ENCODE results near the gene RNF43.

The RNF43 gene

DNA sequence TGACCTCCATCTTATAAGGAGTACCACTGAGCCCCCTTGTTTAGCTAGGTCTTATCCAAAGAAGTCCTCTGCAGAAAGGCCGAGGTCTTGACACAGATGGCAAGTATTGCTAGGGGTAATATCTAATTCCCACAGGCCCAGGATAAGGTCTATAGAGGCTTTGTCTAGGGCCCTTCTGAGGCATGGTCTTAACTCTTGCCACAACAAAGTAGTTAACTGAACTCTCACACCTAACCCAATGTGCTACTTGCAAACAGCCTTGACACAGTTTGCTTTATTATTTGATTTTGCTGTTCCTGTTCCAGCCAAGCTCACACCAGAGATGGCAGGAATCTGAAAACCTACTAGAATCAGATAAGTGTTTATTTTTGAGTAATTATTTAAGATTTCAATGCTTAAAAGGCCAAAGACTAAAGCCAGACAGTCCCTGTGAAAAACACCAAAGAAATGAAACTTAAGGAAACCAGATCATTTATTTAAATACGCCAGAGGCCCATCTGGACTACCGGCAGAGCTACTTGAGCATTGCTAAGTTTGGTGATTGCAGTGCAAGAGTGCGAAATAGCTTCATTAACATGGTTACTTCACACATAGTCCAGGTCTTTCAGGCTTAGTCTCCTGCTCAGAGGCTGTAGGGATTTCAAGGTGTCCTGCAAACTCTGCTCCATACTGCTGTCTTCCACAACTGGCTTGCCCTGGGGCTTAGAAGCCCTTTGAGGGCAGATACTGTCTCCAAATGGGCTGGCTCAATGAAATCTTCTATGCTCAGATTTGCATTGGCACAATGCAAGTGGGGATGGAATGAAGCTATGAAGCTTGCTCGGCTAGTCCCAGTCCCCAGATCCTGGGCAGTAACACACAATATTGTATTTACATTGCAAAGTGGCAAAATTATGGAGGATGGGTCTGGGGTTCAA lies 36.9 kb downstream of the RNF43 start:
- DNase-seq = no peak

- no peak for DNase-seq
Measured at GRCh38 chr17:58379511-58379824, 37.9 kb downstream of the RNF43 start.

GRCh38 chr17:58378733-58379510 lies 38.4 kb downstream of the RNF43 start:
- DNase-seq = no peak

DNA sequence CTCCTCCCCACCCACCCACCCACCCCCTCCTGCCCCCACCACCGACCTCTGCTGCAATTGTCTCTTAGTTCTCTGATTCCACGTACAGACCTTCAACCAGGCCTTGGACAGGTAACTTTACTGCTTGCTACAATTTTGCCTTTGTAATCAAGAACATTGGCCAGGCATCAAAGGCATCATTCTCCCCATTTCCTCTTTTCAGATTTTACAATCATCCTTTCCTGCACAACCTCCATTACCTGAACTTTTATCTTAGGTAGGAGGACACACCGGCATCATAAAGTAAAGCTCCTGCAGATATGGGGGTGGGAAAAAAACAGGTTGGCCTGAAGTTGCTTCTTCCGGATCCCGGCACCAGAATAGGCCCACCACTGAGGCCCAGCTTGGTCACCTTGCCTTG lies 39.7 kb downstream of the RNF43 start:
- DNase-seq = no peak

- DNase-seq = no peak
Measured at GRCh38 chr17:58377093-58377601, 40.2 kb downstream of the RNF43 start.

DNA sequence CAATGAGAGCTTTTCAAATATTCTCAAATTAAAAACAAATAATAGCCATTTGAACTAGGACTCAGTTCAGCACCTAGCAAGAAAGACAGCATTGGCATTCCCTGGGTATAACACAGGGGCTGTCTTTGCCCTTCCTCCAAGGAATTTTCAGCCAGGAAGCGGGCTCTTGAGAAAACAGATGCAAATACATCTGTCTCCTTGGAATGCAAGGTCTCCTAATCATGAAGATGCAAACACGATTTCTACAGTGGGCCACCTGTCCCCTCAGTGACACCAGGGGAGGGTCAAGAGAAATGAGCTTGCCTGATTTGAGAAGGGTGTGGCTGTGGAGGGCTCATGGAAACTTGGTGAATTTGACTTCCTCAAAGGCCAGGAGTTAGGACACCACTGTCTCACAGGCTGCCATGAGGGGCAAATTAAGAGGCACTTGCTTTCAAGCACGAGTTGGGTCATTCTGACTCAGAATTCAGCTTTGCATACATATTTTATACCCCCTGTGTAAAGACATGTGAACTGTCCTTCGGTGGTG lies 40.8 kb downstream of the RNF43 start:
- DNase-seq = no peak

- DNase-seq = no peak
Measured at GRCh38 chr17:58375811-58376210, 41.5 kb downstream of the RNF43 start.

DNA sequence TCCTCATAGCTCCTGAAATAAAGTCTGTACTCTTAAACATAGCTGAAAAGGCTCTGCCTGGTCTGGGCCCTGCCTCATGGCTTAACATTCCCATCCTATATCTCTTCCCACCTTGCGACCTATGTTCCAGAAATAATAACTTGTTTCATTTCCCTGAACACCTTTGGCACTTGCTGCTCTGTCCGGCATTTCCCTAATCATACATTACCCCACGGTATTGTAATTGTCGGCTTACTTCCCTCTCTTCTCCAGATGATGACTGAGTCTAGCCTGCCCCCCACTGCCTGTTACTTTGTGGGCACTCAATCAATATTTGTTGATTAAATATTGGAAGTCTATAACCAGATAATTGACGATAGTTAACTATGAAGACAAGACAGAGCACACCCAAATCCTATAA lies 42.1 kb downstream of the RNF43 start:
- no peak for DNase-seq

DNA sequence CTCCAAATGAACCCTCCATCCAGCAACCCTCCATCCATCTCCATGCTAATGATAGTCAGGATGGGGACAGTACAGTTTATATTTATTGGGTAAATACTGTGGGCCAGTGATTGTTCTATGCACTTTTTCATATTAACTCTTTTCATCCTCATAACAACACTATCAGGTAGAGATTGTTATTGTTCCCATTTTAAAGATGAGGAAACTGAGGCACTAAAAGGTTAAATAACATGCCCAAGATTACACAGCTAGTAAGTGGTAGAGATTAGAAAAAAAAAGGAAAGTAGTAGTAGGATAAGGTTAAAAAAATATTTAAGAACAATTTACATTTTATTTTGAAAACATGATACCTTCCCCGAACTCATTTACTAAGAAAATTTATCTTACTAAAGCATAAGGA lies 43.4 kb downstream of the RNF43 start:
- DNase-seq = no peak

DNA sequence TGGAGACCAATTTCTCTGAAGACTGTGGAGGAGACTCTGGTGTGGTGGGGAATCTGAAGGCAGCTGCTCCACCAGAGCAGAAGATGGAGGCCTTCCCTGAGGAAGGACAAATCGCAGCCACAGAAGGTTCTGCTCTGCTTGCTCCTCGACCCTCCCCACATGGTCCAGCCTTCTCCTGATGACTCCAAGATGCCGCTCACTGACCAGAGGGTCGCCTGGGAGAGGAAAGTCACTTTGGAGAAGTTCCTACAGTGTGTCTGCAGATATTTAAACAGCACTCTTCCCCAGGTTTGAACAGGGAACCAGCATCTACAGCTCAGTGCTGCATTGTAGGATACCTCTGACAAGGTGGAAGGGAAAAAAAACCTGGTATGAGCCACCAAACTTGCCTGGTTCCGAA lies 44.3 kb downstream of the RNF43 start:
- DNase-seq = no peak

- no peak for DNase-seq
Measured at GRCh38 chr17:58371300-58371950, 45.9 kb downstream of the RNF43 start.

GRCh38 chr17:58370716-58371115 lies 46.6 kb downstream of the RNF43 start:
- no peak for DNase-seq

DNA sequence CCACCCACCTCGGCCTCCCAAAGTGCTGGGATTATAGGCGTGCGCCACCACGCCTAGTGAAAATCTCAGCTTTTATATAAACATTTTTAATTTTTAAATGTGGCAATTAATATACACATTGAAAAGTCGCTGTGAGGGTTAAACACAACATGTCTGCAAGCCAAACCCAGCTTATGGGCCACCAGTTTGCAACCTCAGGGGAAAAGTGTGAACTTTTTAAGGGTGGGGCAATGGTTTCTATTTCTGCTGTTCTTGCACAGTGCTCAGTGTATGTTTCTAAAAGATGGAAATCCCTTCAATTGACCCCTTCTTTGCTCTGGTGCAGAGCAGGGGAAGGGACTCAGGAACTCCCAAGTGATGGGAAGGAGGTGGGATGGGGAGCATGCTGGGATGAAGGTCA lies 47.0 kb downstream of the RNF43 start:
- DNase-seq = no peak

DNA sequence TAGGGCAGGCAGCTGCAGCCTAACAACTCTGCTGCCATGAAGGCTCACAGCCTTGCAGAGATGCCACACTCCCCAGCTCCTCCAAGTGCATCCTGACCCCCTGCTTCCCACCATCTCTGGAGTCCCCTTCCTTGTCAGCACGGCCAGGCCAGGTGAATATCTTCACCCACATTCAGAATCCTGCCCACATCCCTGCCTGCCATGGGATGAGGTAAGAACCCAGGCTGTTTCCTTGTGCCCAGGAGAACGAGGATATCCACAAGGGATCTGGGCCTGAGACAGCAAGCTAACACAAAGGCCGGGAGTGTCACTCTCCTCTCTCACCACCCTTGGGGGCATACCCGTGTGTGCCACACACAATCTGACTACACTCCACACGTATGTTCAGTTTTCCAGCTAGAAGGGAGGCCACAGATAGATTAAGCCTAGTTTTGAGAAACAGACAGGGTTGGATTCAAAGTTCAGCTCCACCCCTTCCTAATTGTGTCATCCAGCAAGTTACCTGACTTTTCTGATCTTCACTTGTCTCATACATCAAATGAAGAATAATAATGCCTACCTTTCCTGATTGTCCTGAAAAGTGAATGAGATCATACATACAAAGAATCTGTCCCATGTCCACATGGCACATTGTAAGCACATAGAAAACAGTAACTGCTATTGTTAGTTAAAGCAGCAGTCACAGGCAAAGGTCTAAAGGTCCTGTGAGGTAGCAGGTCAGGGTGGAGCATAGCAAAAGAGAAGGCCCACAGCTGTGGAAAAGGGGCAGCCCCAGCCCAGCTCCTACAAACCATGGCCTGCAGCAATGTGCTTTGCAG lies 47.9 kb downstream of the RNF43 start:
- DNase-seq = no peak

- no peak for DNase-seq
Measured at GRCh38 chr17:58368860-58369213, 48.5 kb downstream of the RNF43 start.

Data from activated effector memory CD4-positive, alpha-beta T cell treated with anti-CD3 and anti-CD28 coated beads, Interleukin-2, amount 50 U/mL, for 16 hours (primary cell).